HepG2 (cell line): Measurements from ENCODE around the gene PXMP4. TPM values are rescaled to one million over a fixed set of nuclear protein-coding genes. Genes with fewer than 3 reads are reported as not detected.
A peak's percentile ranks its signal among the peaks of the same experiment; 100 is the strongest.

ENCODE experiments used
- CCDC6 ChIP-seq: sonication (generic); formaldehyde crosslinking; IDR thresholded peaks from 2 replicates; pipeline ENCODE4 v1.8.1; 2022; ENCODE audit warnings: mild to moderate bottlenecking, missing genetic modification reagents, moderate library complexity
- GTF3A ChIP-seq: sonication (generic); formaldehyde crosslinking; conservative IDR thresholded peaks from 2 replicates; pipeline ENCODE4 v1.4.0; 2020; ENCODE audit warnings: mild to moderate bottlenecking, missing genetic modification reagents
- KDM5B ChIP-seq: sonication (generic); formaldehyde crosslinking; IDR thresholded peaks from 2 replicates; pipeline ENCODE4 v1.4.0; 2020; ENCODE audit warnings: missing genetic modification reagents, mild to moderate bottlenecking, borderline replicate concordance
- MED8 ChIP-seq: sonication (generic); formaldehyde crosslinking; IDR thresholded peaks from 2 replicates; pipeline ENCODE4 v1.8.1; 2023; ENCODE audit warnings: mild to moderate bottlenecking, missing genetic modification reagents; ENCODE audit not compliant: insufficient replicate concordance
- NRL ChIP-seq: sonication (generic); formaldehyde crosslinking; IDR thresholded peaks from 2 replicates; pipeline ENCODE4 v1.5.0; 2020; ENCODE audit warnings: missing genetic modification reagents, mild to moderate bottlenecking, moderate library complexity, borderline replicate concordance
- SNAI1 ChIP-seq: sonication (generic); formaldehyde crosslinking; IDR thresholded peaks from 2 replicates; pipeline ENCODE4 v1.5.0; 2020; ENCODE audit warnings: mild to moderate bottlenecking, missing genetic modification reagents, borderline replicate concordance
- SUZ12 ChIP-seq: fragments of 150-350 bp; IDR thresholded peaks from 2 replicates; pipeline ENCODE4 v1.6.1; 2014; ENCODE audit warnings: low read depth, low read length
- ZFAT ChIP-seq: sonication (generic); formaldehyde crosslinking; conservative IDR thresholded peaks from 2 replicates; pipeline ENCODE4 v1.8.1; 2023; ENCODE audit warnings: missing genetic modification reagents, inconsistent platforms
- ZNF432 ChIP-seq: sonication (generic); formaldehyde crosslinking; IDR thresholded peaks from 2 replicates; pipeline ENCODE4 v1.5.0; 2020; ENCODE audit warnings: missing genetic modification reagents, mild to moderate bottlenecking, borderline replicate concordance
- ZNF780A ChIP-seq: sonication (generic); formaldehyde crosslinking; IDR thresholded peaks from 2 replicates; pipeline ENCODE4 v1.8.0; 2022; ENCODE audit warnings: mild to moderate bottlenecking, missing genetic modification reagents, moderate library complexity
- ZNF883 ChIP-seq: sonication (generic); formaldehyde crosslinking; IDR thresholded peaks from 2 replicates; pipeline ENCODE4 v1.5.1; 2020; ENCODE audit warnings: mild to moderate bottlenecking, missing genetic modification reagents; ENCODE audit errors: not compliant biosample characterization
- polyA plus RNA-seq, 8 experiments: library from polyadenylated mRNA; depleted of rRNA in 3 of 8; stranded (reverse) in 7 of 8; unstranded in 1 of 8; fragments of >200 nt; fragmentation: Illumina TruSeq in 4 of 8; extraction: Trizol in 4 of 8; gene quantifications; 2 replicates each; pipeline versions ENCODE4 v1.2.1 to v1.2.3, GENCODE V29; 2011 to 2016; ENCODE audit warnings: low read depth in 4 of 8, missing spikeins in 1 of 8, mixed read lengths in 1 of 8; ENCODE audit not compliant: insufficient read depth in 1 of 8
- total RNA-seq, 5 experiments: library from RNA; depleted of rRNA; stranded (reverse); fragments of >200 nt; fragmentation: Illumina TruSeq; extraction: Trizol; gene quantifications; 2 replicates each; pipeline ENCODE4 v1.2.3, GENCODE V29; 2016; ENCODE audit warnings: low read depth in 1 of 5
- TF ChIP-seq, protein P1 (sequence below): sonication (generic); formaldehyde crosslinking; IDR thresholded peaks from 2 replicates; pipeline ENCODE4 v1.4.0; 2020; ENCODE audit warnings: missing genetic modification reagents, mild to moderate bottlenecking, borderline replicate concordance
- TF ChIP-seq, protein P2 (sequence below): sonication (generic); formaldehyde crosslinking; IDR thresholded peaks from 2 replicates; pipeline ENCODE4 v1.8.0; 2022; ENCODE audit warnings: missing genetic modification reagents, mild to moderate bottlenecking, moderate library complexity, borderline replicate concordance
- TF ChIP-seq, protein P3 (sequence below): sonication (generic); formaldehyde crosslinking; IDR thresholded peaks from 2 replicates; pipeline ENCODE4 v1.5.1; 2020; ENCODE audit warnings: mild to moderate bottlenecking, moderate library complexity, missing genetic modification reagents
- TF ChIP-seq, protein P4 (sequence below): sonication (generic); formaldehyde crosslinking; IDR thresholded peaks from 2 replicates; pipeline ENCODE4 v1.9.0; 2022; ENCODE audit warnings: missing genetic modification reagents, mild to moderate bottlenecking, borderline replicate concordance

The PXMP4 gene
- total and polyA plus RNA-seq, 2 of the 13 experiments (the other 11 are each of a cell fraction or from before 2014, with no cell fraction given): not detected

DNA sequence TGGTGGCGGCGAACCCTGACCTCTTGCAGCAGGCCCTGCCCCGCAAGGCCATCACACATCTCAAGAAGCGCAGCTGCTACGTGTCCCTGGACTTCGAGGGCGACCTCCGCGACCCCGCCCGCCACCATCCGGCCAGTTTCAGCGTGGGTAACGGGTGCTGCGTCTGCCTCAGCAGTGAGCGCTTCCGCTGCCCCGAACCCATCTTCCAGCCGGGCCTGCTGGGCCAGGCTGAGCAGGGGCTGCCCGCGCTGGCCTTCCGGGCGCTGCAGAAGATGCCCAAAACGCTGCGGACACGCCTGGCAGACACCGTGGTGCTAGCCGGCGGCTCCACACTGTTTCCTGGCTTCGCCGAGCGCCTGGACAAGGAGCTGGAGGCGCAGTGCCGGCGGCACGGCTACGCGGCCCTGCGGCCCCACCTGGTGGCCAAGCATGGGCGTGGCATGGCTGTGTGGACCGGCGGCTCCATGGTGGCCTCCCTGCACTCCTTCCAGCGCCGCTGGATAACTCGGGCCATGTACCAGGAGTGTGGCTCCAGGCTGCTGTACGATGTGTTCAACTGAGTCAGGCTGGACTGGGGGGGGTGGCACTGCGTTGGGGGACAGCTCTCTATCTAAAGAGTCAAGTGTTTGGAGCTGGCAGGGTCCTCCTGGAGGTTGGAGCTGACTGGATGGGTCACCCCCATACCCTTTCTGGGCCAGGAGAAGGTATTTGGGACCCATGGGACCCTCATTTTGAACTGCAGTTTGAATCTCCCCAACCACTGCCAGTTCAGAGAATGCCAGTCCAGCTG, 52.2 kb downstream of the PXMP4 start (continued):
- TF ChIP-seq, protein P1, sequence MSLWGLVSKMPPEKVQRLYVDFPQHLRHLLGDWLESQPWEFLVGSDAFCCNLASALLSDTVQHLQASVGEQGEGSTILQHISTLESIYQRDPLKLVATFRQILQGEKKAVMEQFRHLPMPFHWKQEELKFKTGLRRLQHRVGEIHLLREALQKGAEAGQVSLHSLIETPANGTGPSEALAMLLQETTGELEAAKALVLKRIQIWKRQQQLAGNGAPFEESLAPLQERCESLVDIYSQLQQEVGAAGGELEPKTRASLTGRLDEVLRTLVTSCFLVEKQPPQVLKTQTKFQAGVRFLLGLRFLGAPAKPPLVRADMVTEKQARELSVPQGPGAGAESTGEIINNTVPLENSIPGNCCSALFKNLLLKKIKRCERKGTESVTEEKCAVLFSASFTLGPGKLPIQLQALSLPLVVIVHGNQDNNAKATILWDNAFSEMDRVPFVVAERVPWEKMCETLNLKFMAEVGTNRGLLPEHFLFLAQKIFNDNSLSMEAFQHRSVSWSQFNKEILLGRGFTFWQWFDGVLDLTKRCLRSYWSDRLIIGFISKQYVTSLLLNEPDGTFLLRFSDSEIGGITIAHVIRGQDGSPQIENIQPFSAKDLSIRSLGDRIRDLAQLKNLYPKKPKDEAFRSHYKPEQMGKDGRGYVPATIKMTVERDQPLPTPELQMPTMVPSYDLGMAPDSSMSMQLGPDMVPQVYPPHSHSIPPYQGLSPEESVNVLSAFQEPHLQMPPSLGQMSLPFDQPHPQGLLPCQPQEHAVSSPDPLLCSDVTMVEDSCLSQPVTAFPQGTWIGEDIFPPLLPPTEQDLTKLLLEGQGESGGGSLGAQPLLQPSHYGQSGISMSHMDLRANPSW (CRISPR knock-in tag): no peak
- TF ChIP-seq CCDC6 (CRISPR knock-in tag): 0 out of 2 replicates have a peak, but pooled peaks have one; percentile 51
- no peak for TF ChIP-seq SNAI1 (CRISPR knock-in tag)
- peak; percentile 64; the same call in 1 of the 2 replicates for TF ChIP-seq NRL (CRISPR knock-in tag)
- TF ChIP-seq, protein P2, sequence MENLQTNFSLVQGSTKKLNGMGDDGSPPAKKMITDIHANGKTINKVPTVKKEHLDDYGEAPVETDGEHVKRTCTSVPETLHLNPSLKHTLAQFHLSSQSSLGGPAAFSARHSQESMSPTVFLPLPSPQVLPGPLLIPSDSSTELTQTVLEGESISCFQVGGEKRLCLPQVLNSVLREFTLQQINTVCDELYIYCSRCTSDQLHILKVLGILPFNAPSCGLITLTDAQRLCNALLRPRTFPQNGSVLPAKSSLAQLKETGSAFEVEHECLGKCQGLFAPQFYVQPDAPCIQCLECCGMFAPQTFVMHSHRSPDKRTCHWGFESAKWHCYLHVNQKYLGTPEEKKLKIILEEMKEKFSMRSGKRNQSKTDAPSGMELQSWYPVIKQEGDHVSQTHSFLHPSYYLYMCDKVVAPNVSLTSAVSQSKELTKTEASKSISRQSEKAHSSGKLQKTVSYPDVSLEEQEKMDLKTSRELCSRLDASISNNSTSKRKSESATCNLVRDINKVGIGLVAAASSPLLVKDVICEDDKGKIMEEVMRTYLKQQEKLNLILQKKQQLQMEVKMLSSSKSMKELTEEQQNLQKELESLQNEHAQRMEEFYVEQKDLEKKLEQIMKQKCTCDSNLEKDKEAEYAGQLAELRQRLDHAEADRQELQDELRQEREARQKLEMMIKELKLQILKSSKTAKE (CRISPR knock-in tag): no peak
- peak; percentile 76 for TF ChIP-seq ZNF883 (CRISPR knock-in tag)
- TF ChIP-seq ZNF432 (CRISPR knock-in tag): no peak
- TF ChIP-seq SUZ12: no peak
- TF ChIP-seq, protein P3, sequence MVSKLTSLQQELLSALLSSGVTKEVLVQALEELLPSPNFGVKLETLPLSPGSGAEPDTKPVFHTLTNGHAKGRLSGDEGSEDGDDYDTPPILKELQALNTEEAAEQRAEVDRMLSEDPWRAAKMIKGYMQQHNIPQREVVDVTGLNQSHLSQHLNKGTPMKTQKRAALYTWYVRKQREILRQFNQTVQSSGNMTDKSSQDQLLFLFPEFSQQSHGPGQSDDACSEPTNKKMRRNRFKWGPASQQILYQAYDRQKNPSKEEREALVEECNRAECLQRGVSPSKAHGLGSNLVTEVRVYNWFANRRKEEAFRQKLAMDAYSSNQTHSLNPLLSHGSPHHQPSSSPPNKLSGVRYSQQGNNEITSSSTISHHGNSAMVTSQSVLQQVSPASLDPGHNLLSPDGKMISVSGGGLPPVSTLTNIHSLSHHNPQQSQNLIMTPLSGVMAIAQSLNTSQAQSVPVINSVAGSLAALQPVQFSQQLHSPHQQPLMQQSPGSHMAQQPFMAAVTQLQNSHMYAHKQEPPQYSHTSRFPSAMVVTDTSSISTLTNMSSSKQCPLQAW: peak; percentile 43; the same call in 1 of the 2 replicates
- TF ChIP-seq, protein P4, sequence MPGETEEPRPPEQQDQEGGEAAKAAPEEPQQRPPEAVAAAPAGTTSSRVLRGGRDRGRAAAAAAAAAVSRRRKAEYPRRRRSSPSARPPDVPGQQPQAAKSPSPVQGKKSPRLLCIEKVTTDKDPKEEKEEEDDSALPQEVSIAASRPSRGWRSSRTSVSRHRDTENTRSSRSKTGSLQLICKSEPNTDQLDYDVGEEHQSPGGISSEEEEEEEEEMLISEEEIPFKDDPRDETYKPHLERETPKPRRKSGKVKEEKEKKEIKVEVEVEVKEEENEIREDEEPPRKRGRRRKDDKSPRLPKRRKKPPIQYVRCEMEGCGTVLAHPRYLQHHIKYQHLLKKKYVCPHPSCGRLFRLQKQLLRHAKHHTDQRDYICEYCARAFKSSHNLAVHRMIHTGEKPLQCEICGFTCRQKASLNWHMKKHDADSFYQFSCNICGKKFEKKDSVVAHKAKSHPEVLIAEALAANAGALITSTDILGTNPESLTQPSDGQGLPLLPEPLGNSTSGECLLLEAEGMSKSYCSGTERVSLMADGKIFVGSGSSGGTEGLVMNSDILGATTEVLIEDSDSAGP (CRISPR knock-in tag): peak; percentile 80; the same call in 1 of the 2 replicates
- TF ChIP-seq GTF3A (CRISPR knock-in tag): 0 out of 2 replicates have a peak, but pooled peaks have one; percentile 55
- no peak for TF ChIP-seq ZFAT (CRISPR knock-in tag)
- no peak for TF ChIP-seq ZNF780A (CRISPR knock-in tag)
- no peak for TF ChIP-seq MED8 (CRISPR knock-in tag)
- peak; percentile 63 for TF ChIP-seq KDM5B
